ENCODE results near the gene CDK17.
"Not testable (repeated sequence)": the region's sequence is repeated elsewhere in the genome, so short reads cannot be mapped to it uniquely, and the experiment has no call there.

GRCh38 chr12:96402522-96402921 is 2.3 kb upstream of the CDK17 start:
- not testable (repeated sequence) for TF ChIP-seq RARB (CRISPR knock-in tag; IDR thresholded peaks at IDR 0.05); ZNF70 (CRISPR knock-in tag; IDR thresholded peaks at IDR 0.05); CREB5 (CRISPR knock-in tag; IDR thresholded peaks at IDR 0.05; ENCODE audit: low read depth)
